UCSD-AML1 (cell line): ENCODE data around the gene TXNRD2.

Source experiments
- DNase-seq: peaks from one replicate; lab custom pipeline; 2025; ENCODE audit not compliant: unreplicated experiment; lab: John Stamatoyannopoulos, UW

Gene TXNRD2

GRCh38 chr22:19866665-19867009 is 75.0 kb downstream of the TXNRD2 start:
- DNase-seq = no peak

GRCh38 chr22:19865141-19865829 is 76.3 kb downstream of the TXNRD2 start:
- DNase-seq = no peak

DNA sequence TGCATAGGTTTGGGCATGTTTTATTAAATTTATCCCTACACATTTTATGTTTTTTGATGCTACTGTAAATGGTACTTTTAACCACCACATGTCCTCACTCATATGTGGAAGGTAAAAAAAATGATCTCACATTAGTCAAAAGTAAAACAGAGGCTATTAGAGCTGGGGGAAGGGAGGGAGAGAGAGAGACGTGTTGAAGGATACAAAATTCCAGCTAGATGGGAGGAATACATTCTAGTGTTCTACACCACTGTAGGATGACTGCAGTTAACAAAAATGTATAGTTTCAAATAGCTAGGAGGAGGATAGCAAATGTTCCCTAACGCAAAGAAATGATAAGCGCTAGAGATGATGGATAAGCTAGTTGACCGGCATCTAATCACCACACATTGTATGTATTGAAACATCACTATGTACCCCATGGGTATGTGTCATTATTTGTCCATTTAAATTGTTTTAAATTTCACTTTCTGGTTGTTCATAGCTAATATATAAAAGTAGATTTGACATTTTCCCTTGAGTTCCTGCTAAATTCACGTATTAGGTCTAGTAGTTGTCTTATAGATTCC is 77.0 kb downstream of the TXNRD2 start:
- no peak for DNase-seq

GRCh38 chr22:19863571-19863970 is 78.0 kb downstream of the TXNRD2 start:
- DNase-seq = no peak

DNA sequence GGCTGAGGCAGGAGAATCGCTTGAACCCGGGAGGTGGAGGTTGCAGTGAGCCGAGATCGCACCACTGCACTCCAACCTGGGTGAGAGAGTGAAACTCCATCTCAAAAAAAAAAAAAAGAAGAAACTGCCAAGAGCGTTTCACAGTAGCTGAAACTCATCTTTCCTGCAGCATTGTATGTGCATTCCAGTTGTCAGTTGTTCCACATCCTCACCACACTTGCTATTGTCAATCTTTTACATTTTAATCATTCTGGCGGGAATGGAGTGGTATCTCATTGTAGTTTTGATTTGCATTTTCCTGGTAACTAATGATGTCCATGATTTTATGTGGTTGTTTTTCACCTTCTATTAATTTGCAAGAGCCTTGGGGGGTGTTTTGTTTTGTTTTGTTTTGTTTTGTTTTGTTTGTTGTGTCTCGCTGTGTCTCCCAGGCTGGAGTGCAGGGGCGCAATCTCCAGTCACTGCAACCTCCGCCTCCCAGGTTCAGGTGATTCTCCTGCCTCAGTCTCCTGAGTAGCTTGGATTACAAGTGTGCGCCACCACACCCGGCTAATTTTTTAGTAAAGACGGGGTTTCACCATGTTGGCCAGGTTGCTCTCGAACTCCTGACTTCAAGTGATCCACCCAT is 78.9 kb downstream of the TXNRD2 start:
- DNase-seq = no peak

DNA sequence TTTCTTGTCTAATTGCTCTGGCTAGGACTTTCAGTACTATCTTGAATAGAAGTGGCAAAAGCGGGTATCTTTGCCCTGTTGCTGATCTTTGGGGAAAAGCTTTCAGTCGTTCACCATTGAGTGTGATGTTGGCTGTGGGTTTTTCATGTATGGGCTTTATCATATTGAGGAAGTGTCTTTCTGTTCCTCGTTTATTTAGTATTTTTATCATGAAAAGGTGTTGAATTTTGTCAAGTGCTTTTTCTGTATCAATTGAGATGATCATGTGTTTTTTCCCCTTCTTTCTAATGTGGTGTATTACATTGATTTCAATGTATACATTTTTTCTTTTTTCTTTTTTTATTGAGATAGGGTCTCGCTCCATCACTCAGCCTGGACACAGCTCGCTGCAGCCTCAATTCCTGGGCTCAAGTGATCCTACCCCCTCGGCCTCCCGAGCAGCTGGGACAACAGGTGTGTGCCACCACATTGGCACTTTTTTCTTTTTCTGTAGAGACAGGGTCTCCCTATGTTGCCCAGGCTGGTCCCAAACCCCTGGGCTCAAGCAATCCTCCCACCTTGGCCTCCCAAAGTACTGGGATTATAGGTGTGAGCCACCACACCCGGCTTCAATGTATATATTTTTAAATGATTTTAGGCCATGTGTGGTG is 81.6 kb downstream of the TXNRD2 start:
- no peak for DNase-seq

GRCh38 chr22:19857382-19857781 is 84.2 kb downstream of the TXNRD2 start:
- DNase-seq = no peak

DNA sequence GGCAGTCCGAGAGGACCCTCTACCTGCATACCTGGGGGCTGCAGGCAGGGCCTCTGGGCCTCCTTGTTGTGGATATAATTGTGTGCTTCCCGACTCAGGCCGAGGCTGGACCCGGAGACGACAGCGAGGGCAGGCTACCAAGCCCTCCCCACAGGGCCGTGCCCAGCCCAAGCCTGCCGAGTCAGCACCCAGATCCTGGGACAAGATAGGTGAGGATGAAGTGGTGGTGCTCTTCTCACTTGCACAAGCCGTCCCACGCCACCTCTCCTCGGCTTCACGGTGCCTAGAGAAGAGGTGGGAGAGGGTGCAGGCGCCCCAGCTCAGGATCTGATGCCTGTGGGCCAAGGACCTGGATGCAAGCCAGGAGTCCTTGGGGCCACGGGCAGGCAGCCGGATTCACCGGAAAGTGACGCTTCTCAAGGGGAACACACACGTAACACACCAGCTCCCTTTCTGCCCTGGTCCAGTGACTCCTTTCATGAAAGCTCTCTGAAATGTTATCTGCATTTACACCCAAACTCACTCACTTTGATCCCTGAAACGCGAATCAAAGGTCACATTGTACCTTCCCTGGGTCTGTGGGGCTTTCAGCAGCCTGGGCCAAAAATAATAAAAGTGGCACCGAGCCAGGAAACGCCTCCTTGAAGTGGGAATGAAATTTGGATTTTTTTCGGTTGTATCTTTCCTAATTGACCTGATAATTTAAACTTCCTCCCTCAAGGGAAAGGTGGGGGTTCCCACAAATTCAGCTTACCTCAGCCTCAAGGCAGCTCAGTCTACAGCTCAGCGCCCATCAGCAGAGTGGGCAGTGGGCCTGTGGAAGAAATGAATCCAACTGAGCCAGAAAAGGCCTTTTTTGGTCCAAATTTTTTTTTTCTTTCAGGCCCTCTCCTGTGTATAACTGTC is 85.9 kb downstream of the TXNRD2 start:
- peak; percentile 65 for DNase-seq

DNA sequence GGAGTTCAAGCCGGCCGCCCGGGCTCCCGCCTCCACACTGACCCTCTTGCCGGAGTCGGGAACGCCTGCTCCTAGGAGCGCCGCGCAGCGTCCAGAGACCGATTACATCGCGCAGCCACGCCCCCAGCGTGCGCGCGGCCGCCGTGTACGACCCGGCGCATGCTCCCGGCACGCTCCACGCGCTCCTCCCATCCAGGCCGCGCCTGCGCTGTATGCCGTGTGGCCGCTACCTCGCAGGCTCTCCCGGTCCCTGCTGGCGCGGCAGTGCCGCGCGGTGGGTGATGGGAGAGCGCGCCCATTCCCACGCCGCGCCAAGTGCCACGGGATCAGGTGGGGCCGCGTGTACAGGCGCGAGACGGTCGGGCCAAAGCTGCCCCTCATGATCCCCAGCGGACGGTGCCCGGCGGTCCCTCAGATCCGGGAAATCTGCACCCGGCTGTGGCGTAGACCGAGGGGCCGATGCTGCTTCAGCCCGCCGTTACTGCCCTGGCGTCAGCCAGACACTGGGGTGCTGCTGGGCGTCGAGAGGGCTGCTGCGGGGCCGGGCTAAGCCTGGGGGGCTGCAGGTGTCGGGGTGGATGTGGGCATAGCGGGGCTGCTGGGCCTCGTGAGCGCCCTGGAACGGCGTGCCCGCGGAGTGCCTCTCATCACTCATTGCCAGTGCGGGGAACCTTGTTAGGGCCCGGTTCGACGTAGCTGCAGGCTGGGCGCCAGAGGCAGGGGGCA is 86.7 kb downstream of the TXNRD2 start, which contains the start of the genes GNB1L and RTL10:
TSS of gene GNB1L (minus strand) at position 97 of the 726 bp plus-strand sequence. CDS start 33,519 bp downstream, outside the sequence.
TSS of gene RTL10 (minus strand) at position 97 of the 726 bp plus-strand sequence. CDS start 2,613 bp downstream, outside the sequence.
- peak; percentile 99 for DNase-seq

DNA sequence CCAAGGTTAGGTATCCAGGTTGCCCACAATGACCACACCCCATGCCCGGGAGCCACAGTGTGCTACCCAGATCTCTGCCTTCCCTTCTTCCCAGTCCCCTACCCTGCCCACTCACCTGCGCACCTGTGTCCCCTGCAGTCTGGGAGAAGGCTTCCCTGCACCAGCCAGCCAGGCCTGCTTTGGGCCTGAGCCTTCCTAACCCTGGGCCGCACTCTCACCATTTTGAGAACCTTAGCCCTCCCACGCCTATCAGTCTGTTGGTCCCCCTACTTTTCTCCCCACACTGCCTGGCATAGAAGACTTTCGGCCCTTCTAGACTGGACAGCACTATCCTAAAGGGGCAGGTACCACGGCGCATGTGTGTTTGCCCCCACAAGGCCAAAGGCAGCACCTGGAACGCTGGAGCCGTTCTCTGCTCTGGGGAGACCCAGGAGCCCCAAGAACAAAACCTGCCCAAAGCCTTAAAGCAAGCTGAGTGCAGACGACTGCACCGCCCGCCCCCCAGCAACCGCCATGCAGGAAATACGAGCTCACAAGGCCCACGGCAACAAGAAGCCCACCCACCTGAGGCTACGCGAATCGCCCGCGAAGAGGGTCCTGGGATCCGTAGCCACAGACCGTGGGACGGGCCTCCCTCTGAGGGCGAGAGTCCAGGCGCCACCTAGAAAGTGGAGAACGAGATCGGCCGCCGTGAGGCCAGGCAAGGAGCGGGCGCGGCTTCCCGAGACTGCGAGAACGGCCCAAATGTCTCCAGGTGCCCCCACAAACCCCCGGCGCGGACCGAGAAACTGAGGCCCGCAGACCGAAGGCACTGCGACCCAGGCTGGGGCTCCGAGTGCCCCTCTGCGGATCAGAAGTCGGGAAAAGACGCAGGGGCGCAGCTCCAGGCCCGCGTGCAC is 87.5 kb downstream of the TXNRD2 start:
- DNase-seq = no peak

- no peak for DNase-seq
These were observed 88.3 kb downstream of the TXNRD2 start for GRCh38 chr22:19853058-19853878.

GRCh38 chr22:19852177-19852781 is 89.3 kb downstream of the TXNRD2 start:
- no peak for DNase-seq

DNA sequence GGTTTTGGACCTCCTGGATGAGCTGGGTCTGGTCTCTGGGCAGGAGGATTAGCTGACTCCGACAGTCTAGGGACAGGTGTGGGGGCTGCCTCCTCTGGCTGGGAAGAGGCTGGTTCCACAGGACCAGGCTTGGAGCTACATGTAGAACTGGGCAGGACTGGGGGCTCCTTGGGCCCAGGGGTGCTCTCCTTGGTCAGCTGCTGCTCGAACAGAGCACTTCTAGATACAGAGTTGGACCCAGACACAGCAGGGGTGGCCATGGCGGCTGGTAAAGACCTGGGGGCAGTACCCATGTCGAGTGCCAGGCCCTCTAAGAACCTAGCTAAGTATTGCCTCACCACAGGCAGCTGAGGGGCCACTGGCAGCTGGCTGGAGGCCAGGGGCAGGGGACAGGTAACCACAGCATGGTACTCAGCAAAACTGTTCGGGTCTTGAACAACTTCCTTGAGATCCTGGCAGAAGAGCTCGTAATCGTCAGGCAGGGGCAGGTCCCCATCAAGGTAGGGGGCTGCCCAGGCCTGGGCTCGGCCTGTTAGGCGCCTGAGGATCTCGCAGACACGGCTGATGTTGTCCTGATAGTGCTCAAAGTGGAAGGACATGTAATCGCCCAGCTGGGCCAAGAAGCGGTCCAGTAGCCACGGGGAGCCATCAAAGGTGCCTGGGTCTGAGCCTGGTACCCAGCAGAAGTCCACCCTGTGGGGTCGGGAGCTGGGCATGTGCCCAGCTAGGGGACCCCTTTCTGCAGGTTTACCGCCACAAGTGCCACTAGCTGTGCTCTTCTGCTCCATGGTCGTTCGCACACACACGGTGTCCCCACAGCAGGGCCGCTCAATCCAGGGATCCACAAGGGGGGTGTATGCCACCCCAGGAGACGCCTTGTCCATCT is 90.1 kb downstream of the TXNRD2 start:
- no peak for DNase-seq

- no peak for DNase-seq
These were observed 90.9 kb downstream of the TXNRD2 start for GRCh38 chr22:19850763-19851109.

DNA sequence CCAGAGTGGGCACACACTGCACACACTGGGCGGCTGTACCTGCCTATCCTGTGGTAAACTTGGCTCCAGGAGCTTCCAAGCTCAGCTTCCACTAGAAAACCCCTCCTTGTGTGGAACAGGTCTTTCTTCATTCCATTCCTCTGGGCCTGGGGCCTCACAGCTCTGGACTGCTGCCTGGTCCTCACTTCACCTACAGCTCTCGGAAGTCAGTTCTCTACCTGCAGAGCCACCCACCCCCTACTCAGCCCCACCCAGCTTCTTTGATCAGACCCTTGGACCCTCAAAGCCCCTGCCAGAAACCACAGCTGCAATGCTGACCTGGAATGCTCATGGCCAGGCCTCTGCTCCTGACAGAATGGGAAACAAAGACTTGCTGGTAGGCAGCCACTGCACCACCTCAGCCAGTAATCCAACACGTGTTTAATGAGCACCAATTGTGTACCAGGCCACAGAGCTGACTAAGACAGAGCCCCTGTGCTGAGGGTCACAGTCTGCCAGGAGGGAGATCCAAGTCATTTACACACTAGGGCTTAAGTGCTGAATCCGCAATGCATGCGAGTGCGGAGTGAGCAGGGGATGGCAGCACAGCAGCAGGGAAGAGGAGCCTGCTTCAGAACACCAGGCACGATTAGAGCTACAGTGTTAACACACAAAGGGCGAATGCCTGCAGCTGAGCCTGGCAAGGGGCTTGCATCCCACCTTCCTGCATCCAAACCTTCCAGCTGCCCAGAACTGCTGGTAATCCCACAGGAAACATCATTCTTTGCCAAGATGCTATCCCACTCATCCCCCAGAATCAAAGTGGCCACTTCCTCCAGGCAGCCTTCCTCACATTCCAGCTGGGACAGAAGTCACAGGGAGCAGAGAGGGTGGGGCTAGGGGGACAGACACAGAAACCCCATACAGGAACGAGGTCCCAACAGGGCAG is 91.5 kb downstream of the TXNRD2 start:
- DNase-seq = no peak
